A549 treated with DMSO at 1 μM for 4 hours (cell line): ENCODE data around the gene TXN. TPM values are rescaled to one million over a fixed set of nuclear protein-coding genes. Genes with fewer than 3 reads are reported as not detected.

Source experiments
- total RNA-seq: library from RNA; stranded (reverse); fragments of 200-300 nt; extraction: Qiagen RNA extraction; gene quantifications from 5 replicates; pipeline ENCODE4 v1.2.3, GENCODE V29; 2022; ENCODE audit warnings: low read depth

Gene TXN
- total RNA-seq: 1,183 to 1,469 TPM (median 1,301 TPM) in 5 replicates

GRCh38 chr9:110256380-110257096, at the start of gene TXN:
Gene TXN (minus strand): TSS chr9:110256507. CDS start chr9:110256435, 72 bp downstream.

GRCh38 chr9:110208031-110208430, 48.3 kb downstream of the TXN start, which contains the start of gene C9orf152:
Gene C9orf152 (minus strand): TSS chr9:110208159. CDS start chr9:110207579, 580 bp downstream.

Other genes starting within 250 kb of the TXN start
- 0.02 to 0.08 TPM (median 0.05 TPM) in 5 replicates for gene C9orf152, start 48.3 kb downstream of the TXN start, total RNA-seq
- not detected in 5 replicates for gene TXNDC8, start 81.4 kb upstream of the TXN start, total RNA-seq